ENCODE data around the gene RNF208. TPM values are rescaled to one million over a fixed set of nuclear protein-coding genes. Genes with fewer than 3 reads are reported as not detected.

The RNF208 gene
- total and polyA plus RNA-seq, 2 donors (not counting 3 experiments of a cell fraction or from before 2014, with no cell fraction given) = 1.3 to 4.8 TPM

DNA sequence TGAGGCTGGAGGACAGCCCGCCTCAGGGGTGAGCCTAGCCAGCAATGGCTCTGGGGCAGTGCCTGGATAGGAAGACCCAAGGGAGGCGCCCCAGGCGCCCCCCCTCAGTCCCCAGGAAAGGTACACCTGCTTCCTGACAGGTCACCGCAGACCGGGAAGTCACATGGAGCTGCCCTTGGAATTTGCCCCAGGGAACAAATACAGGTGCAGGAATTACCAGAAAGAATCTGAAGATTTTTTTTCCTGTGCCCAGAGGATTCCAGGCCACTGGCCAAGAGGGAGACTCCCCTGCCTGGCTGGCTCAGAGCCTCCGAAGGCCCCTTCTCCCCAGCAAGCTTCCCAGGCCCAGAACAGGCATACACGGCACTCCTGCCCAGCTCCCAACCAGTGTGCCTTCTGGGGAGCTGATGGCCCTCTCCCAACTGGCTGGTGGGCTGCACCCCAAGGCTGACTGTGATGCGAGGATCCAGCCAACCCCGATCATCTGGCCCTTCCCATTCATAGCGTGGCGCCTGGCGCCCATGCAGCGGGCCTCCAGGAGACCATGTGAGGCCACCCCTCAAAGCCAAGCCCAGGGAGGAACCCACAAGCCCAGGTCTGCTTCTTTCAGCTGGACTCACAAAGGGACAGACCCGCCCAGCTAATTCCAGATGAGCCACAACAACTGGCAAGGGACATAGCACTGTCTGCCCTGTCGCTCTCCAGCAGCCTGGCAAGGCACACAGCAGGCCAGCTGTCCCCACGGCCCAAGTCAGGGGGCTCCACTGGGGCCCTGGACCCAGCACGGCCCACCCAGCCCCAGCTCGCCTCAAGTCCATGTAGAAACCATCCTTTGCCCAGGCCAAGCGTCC, 23.8 kb downstream of the RNF208 start:
- Histone ChIP-seq H3K9me3 (replicated peaks; ENCODE audit: control insufficient read depth, insufficient read depth, low read length) (no peaks in the 10 kb centered on the region), H3K4me1 (ENCODE audit: control insufficient read depth, extremely low read depth, insufficient read depth, low read length) (peaks cover 9% of the 10 kb centered on the region), H3K36me3 (ENCODE audit: control insufficient read depth in 2 of 2, extremely low read depth in 1 of 2, insufficient read depth in 2 of 2, low read length in 2 of 2) (no peaks in the 10 kb centered on the region), H3K4me2 (ENCODE audit: insufficient read depth, low read length) (no peak overlapping the region), H3K27me3 (ENCODE audit: control insufficient read depth in 2 of 2, insufficient read depth in 2 of 2, low read length in 2 of 2) (no peaks in the 10 kb centered on the region), H3K79me2 (ENCODE audit: control insufficient read depth, insufficient read depth, low read length) (peaks cover 4% of the 10 kb centered on the region), H2AFZ (ENCODE audit: low read depth, low read length) (no peak overlapping the region), H3K9me1 (replicated peaks; ENCODE audit: control insufficient read depth, extremely low read depth, insufficient read depth, low read length) (no peaks in the 10 kb centered on the region), H3K27ac (ENCODE audit: insufficient read depth, low read depth, low read length) (no peak overlapping the region), H4K20me1 (replicated peaks; ENCODE audit: control insufficient read depth, extremely low read depth, insufficient read depth, low read length) (no peaks in the 10 kb centered on the region), H3K9ac (replicated peaks; ENCODE audit: extremely low read depth, insufficient read depth, low read length) (no peak overlapping the region), H3K4me3 (replicated peaks in 1 of 3; ENCODE audit: insufficient read depth in 1 of 3, low read depth in 1 of 3, low read length in 3 of 3) (no peak overlapping the region)
- CTCF ChIA-PET = interaction anchor here (1.0 to 1.7 kb wide), 4 partner anchors 9 to 38 kb away, joined by 5 to 8 read pairs (median 6); partner anchors contain the start of genes ANAPC2, RNF224 and SSNA1
- intact Hi-C loops (cut with micrococcal nuclease) = no loop called here
- DNase-seq (ENCODE audit: low read depth, low spot score) (no peak), FAIRE-seq (no peak)
- POLR2A ChIA-PET = interaction anchor here (0.6 kb wide), 1 partner anchor 9 kb away, joined by 3 read pairs; no protein-coding TSS in a partner anchor
- no peak for TF ChIP-seq MYC (IDR thresholded peaks at IDR 0.05; ENCODE audit: low read depth, low read length)
- no peak for TF ChIP-seq GATA2 (IDR thresholded peaks at IDR 0.05; ENCODE audit: insufficient read depth, insufficient read length, low read depth, low read length)
- TF ChIP-seq CTCF (IDR thresholded peaks at IDR 0.05; ENCODE audit: extremely low read depth in 1 of 2, insufficient read depth in 1 of 2, low read depth in 1 of 2, low read length in 2 of 2) = no peak
- TF ChIP-seq, protein P1, sequence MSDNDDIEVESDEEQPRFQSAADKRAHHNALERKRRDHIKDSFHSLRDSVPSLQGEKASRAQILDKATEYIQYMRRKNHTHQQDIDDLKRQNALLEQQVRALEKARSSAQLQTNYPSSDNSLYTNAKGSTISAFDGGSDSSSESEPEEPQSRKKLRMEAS (IDR thresholded peaks at IDR 0.05; ENCODE audit: insufficient read depth, insufficient read length) = no peak
- no peak for TF ChIP-seq FOS (IDR thresholded peaks at IDR 0.05; ENCODE audit: borderline replicate concordance, insufficient read depth, low read length)
- TF ChIP-seq POLR2AphosphoS5 (IDR thresholded peaks at IDR 0.05; ENCODE audit: insufficient read depth, low read depth, low read length) = no peak
- TF ChIP-seq JUN (IDR thresholded peaks at IDR 0.05; ENCODE audit: borderline replicate concordance, insufficient read depth, insufficient read length, low read depth) = no peak
- no peak for TF ChIP-seq POLR2A (IDR thresholded peaks at IDR 0.05; ENCODE audit: low read depth, low read length)
- TF ChIP-seq EZH2 (IDR thresholded peaks at IDR 0.05; ENCODE audit: borderline replicate concordance, low read depth, low read length, severe bottlenecking) = no peak
- no TSS peak for BruUV-seq (replicated peaks)
- dilution Hi-C loops (cut with MboI; ENCODE audit: extremely low pct_ligation_motif_present, low sequenced_read_pairs) = no loop called here

All from endothelial cell of umbilical vein (primary cell).